HG03460 (cell line): ENCODE measurements around the gene DTNA.

Experiments
- ATAC-seq: cut with Tn5 transposase; IDR thresholded peaks from one replicate; pipeline ENCODE4 v1.9.1; 2021; ENCODE audit not compliant: unreplicated experiment

Gene DTNA

DNA sequence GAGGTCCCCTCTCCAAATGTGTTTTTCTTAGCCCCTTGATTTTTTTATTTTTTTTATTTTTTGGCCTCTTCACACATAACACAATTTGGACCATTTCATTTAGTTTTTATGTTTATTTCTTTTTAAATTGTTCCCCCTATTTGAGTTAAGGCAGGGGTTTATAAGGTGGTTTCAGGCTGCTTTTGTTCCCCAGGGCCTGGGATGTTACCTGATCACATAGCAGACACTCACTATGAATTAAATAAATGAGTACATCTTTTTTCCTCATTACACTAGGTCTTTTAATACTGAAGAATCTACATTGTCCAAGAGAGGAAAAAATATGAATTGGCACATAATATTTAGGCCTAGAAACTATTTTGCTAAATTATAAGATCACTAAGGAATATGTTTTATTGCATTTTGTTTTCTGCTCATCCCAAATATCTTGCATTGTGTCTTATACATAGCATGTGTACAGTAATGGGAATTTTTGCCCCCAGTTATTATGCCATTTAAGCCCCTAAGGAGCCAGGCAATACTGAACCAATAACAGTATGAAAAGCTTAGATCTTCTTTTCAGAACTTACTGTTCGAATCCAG lies 218.7 kb downstream of the DTNA start:
- ATAC-seq: no peak

DNA sequence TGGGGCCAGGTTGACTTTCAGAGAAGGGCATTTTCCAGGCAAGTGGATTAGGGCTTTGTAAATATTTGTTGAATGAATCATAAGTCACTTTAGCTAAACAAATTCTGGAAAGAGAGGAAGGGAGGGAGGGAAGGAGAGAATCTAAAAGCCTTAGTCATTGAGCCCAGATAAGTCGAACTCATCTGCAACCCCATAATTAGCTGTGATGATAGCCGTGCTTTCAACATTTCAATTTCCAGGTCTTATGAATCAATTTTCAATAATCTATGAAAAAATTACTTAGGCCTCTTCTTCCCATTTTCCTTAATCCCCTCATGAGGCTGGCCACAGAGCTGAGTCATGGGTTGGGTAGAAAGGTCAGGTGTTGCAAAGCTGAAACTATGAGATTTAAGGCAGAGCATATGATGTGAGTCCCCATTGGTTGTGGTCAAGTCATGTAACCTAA lies 219.3 kb downstream of the DTNA start:
- no peak for ATAC-seq

DNA sequence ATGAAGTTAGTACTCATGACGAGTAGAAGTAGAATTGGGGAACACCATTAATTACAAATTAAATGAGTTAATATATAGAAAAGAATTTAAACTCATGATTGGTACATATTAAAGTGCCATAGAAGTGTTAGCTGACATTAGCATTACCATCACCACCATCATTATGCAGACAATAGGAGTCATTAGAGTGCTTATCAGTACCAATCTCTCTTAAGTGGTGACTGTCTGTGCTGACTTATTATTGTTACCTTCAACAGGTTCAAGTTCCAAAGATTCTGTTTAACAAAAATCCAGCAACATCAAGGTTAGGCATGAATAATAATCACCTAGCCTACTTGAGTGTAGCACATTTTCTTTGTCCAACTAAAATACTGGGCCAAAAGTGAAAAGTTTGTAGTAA lies 222.3 kb downstream of the DTNA start:
- ATAC-seq: no peak

GRCh38 chr18:34932792-34933466 lies 222.8 kb downstream of the DTNA start:
- no peak for ATAC-seq

GRCh38 chr18:34933909-34934661 lies 224.0 kb downstream of the DTNA start:
- no peak for ATAC-seq

- no peak for ATAC-seq
Measured at GRCh38 chr18:34936772-34937171, 226.7 kb downstream of the DTNA start.

DNA sequence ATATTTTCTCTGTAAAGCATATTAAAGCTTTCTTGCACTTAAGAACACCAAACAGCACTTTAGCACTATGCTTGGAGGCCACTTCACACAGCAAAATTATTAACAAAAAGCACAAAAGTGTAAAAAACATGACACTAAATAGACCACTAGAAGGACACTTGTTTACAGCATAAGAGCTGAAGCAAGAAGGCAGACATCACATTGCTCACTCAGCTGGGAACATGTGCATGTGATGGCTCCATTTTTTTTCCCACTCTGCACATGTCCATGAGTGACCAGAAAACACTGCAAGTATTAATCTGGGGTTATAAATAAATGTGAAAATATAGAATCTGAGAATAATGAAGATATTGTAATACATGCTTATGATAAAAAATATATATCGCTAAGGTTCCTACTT lies 228.0 kb downstream of the DTNA start:
- no peak for ATAC-seq
